Fibroblast of the aortic adventitia (primary cell): Measurements from ENCODE around the gene IMPACT. TPM values are rescaled to one million over a fixed set of nuclear protein-coding genes. Genes with fewer than 3 reads are reported as not detected.

ENCODE experiments used
- DNase-seq: peaks from one replicate; pipeline ENCODE4 v3.0.0-alpha.2; 2010; ENCODE audit warnings: low read depth
- H3K4me3 ChIP-seq: 2 replicates; pipeline ENCODE4 v1.5.1; 2011; ENCODE audit warnings: low read depth, mild to moderate bottlenecking, control low read depth, low read length, moderate library complexity
- total RNA-seq: library from RNA; depleted of rRNA; stranded (reverse); fragments of >200 nt; gene quantifications from 2 replicates; pipeline ENCODE4 v1.2.3, GENCODE V29; 2012; ENCODE audit warnings: low replicate concordance
- TF ChIP-seq, protein P1 (sequence below): IDR thresholded peaks from 2 replicates; pipeline ENCODE4 v1.5.1; 2011; ENCODE audit warnings: mild to moderate bottlenecking, low read length, control low read depth, inconsistent platforms; ENCODE audit not compliant: insufficient read depth

IMPACT gene, protein sequence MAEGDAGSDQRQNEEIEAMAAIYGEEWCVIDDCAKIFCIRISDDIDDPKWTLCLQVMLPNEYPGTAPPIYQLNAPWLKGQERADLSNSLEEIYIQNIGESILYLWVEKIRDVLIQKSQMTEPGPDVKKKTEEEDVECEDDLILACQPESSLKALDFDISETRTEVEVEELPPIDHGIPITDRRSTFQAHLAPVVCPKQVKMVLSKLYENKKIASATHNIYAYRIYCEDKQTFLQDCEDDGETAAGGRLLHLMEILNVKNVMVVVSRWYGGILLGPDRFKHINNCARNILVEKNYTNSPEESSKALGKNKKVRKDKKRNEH
- 48.3 and 52.2 TPM in 2 replicates for total RNA-seq

DNA sequence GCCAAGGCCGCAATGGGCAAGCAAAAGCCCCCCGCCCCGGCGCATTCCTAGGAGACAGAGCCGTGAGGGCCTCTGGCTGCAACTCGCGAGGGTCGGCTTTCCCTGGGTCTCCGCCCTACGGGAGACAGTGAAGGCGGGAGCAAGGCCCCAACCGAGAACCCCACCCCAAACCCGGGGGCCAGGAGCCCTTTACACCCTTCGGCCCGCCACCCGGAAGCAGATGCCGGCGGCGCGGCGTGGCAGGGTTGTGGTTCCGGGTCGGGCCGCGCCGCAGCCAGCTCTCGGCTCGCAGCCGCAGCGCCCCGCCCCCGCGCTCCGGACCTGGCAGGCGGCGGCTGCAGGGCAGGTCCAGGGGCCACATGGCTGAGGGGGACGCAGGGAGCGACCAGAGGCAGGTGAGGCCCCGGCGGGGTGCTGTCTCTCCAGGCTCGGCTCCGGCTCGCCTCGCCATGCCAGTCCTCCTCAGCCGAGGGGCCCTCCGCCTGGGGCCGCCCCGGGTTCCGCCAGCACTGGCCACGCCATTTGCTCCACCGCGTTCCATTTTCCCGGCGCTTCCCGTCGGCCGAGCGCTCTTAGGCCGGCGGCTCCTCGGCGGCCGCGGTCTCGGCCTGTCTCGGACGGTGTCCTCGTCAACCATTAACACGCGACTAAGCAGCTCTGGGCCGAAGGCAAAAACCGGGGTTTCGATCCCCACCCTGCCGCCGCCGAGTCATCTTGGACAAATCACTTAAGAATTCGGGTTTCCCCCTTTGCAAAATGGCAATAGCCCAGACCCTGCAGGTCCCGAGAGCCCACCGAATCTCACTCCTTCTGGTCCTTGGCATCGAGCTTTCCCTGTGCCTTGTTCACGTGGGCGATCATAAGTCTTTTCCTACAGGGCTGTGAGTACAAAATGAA lies at the start of gene IMPACT:
IMPACT (plus strand) TSS at position 273 of the 897 bp plus-strand sequence; CDS start at position 360, 87 bp downstream.
- peak; percentile 71 for DNase-seq
- peak within 1 kb of the TSS; percentile 77 for H3K4me3 ChIP-seq
- TF ChIP-seq, protein P1, sequence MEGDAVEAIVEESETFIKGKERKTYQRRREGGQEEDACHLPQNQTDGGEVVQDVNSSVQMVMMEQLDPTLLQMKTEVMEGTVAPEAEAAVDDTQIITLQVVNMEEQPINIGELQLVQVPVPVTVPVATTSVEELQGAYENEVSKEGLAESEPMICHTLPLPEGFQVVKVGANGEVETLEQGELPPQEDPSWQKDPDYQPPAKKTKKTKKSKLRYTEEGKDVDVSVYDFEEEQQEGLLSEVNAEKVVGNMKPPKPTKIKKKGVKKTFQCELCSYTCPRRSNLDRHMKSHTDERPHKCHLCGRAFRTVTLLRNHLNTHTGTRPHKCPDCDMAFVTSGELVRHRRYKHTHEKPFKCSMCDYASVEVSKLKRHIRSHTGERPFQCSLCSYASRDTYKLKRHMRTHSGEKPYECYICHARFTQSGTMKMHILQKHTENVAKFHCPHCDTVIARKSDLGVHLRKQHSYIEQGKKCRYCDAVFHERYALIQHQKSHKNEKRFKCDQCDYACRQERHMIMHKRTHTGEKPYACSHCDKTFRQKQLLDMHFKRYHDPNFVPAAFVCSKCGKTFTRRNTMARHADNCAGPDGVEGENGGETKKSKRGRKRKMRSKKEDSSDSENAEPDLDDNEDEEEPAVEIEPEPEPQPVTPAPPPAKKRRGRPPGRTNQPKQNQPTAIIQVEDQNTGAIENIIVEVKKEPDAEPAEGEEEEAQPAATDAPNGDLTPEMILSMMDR: no peak

DNA sequence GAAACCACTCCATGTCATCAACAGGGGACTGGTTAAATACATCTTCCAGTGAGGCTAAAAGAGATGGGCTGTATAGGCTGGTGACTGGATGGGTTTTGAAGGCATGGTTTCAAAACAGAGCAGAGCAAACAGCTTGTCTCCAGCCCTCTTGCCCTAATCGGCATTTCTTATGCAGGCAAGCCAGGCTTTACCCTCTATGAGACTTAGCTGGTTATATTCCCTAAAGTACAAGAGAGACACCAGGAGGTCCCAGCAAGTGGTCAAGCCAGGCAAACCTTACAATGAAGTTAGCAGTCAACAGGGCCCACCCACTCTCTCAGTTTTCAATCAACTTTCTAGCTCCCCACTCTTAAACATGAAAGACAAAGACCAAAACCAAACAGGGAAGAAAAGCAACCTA lies 47.9 kb upstream of the IMPACT start:
- no peak overlapping the region for H3K4me3 ChIP-seq
- TF ChIP-seq, protein P1: no peak
- DNase-seq: no peak

DNA sequence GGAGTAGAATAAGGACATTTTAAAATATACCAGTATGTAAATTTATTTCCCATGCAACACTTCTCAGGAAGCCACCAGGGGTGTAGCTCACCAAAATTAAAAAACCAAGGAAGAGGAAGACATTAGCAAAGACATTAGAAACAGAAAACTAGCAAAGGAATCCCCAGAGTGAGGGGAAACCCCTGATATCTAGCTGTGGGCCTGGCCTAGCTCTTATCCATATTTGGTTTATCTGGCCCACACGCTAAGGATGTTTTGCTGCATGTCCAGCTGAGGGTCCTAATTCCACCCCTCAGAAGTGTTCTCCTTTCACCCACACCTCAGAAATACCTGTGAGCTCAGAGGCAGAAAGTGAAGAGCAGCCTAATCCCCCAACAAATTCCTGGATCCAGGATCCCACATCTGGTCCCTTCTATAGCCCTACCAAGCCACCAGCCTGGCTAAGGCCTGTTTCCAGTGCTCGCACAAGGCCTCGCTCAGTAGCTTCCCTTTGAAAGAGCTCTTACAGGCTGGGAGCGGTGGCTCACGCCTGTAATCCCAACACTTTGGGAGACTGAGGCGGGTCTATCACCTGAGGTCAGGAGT lies 46.2 kb upstream of the IMPACT start:
- TF ChIP-seq, protein P1: no peak
- H3K4me3 ChIP-seq: no peak overlapping the region
- no peak for DNase-seq

DNA sequence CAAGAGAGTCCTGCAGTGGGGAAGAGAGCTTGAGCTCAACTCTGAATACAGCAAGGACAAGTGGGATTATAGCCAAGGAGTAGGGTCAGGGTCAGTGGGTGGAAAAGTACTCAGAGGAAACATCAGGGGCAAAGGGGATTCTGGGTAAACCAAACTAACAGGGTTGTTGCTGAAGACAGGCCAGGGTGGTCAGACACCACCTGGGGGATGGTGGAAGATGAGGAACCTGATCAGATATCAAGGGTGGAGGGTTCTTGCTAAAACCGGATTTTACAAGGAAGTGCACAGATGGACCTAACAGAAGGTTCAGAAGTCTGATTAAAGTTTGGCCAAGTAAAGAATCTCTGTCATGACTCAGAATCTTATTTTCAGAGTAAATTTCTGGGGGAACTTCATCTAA lies 45.3 kb upstream of the IMPACT start:
- no peak overlapping the region for H3K4me3 ChIP-seq
- no peak for DNase-seq
- TF ChIP-seq, protein P1: no peak

DNA sequence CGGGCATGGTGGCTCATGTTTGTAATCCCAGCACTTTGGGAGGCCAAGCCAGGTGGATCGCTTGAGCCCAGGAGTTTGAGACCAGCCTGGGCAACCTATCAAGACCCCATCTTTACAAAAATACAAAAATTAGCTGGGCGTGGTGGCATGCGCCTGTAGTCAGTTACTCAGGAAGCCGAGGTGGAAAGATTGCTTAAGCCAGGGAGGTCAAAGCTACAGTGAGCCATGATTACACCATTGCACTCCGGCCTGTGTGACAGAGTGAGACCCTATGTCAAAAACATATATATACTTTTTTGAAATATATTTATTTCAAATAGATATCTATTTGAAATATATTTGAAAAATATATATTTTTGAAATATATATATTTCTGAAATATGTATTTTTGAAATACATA lies 39.8 kb upstream of the IMPACT start:
- no peak for DNase-seq
- TF ChIP-seq, protein P1: no peak
- H3K4me3 ChIP-seq: no peak overlapping the region

DNA sequence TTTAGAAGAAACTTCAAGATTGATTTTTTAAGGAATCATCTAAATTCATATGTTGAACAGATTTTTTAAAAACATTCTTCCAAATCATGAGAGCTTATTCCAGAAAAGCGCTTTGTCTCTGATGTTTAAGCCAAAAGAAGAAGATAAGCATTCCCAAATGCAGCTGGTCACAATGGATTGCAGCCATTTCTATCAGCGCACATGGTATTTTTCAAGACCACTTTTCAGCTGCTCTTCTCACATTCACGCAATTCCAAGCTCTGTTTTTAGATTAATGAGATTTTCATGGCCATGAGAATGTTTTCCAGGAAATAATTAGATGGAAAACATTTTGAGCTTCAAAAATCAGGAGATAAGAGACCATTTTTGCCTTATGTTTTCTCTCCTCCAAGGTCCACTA lies 37.5 kb upstream of the IMPACT start:
- DNase-seq: peak; percentile 73
- no peak overlapping the region for H3K4me3 ChIP-seq
- TF ChIP-seq, protein P1: no peak
